SK-N-SH (cell line): ENCODE measurements around the gene SMCHD1.

Experiments used
- CTCF ChIP-seq: fragments of 200-600 bp; sonication (generic); IDR thresholded peaks from 2 replicates; pipeline ENCODE4 v1.6.1; 2017; ENCODE audit warnings: antibody characterized with exemption, mild to moderate bottlenecking, moderate library complexity
- EP300 ChIP-seq, 2 experiments: IDR thresholded peaks; 2 replicates each; pipeline versions ENCODE4 v1.4.0 to v1.6.1; 2012; ENCODE audit warnings: borderline replicate concordance in 1 of 2, low read depth in 1 of 2, low read length in 1 of 2
- SMC3 ChIP-seq: IDR thresholded peaks from 2 replicates; pipeline ENCODE4 v1.6.1; 2012; ENCODE audit warnings: low read depth, low read length, improper control_type of control experiment
- TAF1 ChIP-seq: IDR thresholded peaks from 2 replicates; pipeline ENCODE4 v1.6.1; 2012; ENCODE audit warnings: low read depth, mild to moderate bottlenecking, low read length, moderate library complexity, borderline replicate concordance

DNA sequence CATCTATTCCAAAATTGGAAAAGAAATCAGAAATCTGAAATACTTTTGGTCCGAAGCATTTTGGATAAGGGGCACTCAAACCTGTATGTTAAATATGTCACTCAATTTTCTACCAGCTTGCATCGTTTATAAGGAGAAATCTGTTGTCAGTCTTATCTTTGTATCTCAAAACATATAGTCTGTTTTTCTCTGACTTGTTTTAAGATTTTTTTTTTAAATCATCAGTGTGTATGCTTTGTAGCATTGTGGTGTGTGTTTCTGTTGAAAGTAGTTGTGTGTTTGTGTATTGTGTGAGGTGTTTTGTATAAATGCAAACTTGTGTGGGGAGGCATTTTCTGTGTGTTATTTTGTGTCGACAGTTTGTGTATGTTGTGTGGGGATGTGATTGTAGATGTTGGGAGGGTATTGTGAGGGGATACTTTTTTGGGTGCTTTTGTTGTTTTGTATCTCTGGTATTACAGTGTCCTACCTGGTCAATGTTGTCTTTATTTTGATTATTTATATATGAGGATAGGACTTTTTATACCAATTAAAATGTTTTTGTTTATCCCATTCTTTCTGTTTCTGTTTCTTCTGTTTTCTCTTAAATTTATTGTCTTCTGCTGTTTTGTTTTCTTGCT is 30.9 kb downstream of the SMCHD1 start:
- no peak for TF ChIP-seq CTCF
- TF ChIP-seq SMC3: no peak
- no peak for TF ChIP-seq TAF1
- no peak for TF ChIP-seq EP300 (IDR thresholded peaks at IDR 0.05; ENCODE audit: borderline replicate concordance in 1 of 2, low read depth in 1 of 2, low read length in 1 of 2)
